ENCODE data around the gene WDR59.

- TF ChIP-seq CTCF (IDR thresholded peaks at IDR 0.05) (no peak), EZH2 (IDR thresholded peaks at IDR 0.05) (no peak)
Measured at GRCh38 chr16:74922150-74923138, 62.5 kb downstream of the WDR59 start.

Measured in neural progenitor cell (in vitro differentiated cells).